B cell (primary cell): ENCODE data around the gene CHD1. TPM values are rescaled to one million over a fixed set of nuclear protein-coding genes. Genes with fewer than 3 reads are reported as not detected.

Source experiments
- ATAC-seq: fragments of 200-7000 bp; cut with Tn5 transposase; one replicate; pipeline ENCODE4 v1.10.0; 2021; ENCODE audit warnings: low read depth, mild to moderate bottlenecking, moderate number of reproducible peaks, moderate library complexity
- CTCF ChIA-PET: fragments of 350-600 bp; sonication (Branson Sonifier 250); formaldehyde crosslinking; loops from one replicate; lab custom pipeline; 2021; ENCODE audit warnings: antibody characterized with exemption, inconsistent platforms; lab: Charles Lee
- POLR2A ChIA-PET: fragments of 350-600 bp; sonication (Branson Sonifier 250); formaldehyde crosslinking; loops from one replicate; lab custom pipeline; 2021; ENCODE audit warnings: antibody characterized with exemption; lab: Charles Lee
- DNase-seq: peaks from one replicate; pipeline ENCODE4 v3.0.0; 2013
- H2AFZ ChIP-seq: 2 replicates; pipeline ENCODE4 v1.6.1; 2012; ENCODE audit warnings: mild to moderate bottlenecking, low read depth, low read length; ENCODE audit not compliant: insufficient read depth, poor library complexity, severe bottlenecking
- H3K27ac ChIP-seq, 2 donors: 1 replicate in 1 of 2; 2 replicates in 1 of 2; pipeline ENCODE4 v1.5.1; 2012 to 2013; ENCODE audit warnings: low read length in 2 of 2, mild to moderate bottlenecking in 2 of 2, moderate library complexity in 1 of 2
- H3K27me3 ChIP-seq, 4 experiments: fragments of 200-600 bp in 1 of 4; sonication (generic) in 1 of 4; replicated peaks in 1 of 4; 1 replicate in 2 of 4; 2 replicates in 2 of 4; pipeline versions ENCODE4 v1.6.1 to v1.7.0; 2013 to 2016; ENCODE audit warnings: low read length in 3 of 4, mild to moderate bottlenecking in 2 of 4, mixed read lengths in 1 of 4, moderate library complexity in 1 of 4; ENCODE audit not compliant: insufficient read depth in 4 of 4, control insufficient read depth in 3 of 4; ENCODE audit errors: control extremely low read depth in 1 of 4
- H3K36me3 ChIP-seq, 2 experiments: replicated peaks in 1 of 2; 1 replicate in 1 of 2; 2 replicates in 1 of 2; pipeline versions ENCODE4 v1.6.1 to v1.7.1; 2013; ENCODE audit warnings: low read length in 1 of 2; ENCODE audit not compliant: insufficient read depth in 2 of 2, control insufficient read depth in 1 of 2; ENCODE audit errors: control extremely low read depth in 1 of 2, extremely low read depth in 1 of 2
- H3K4me1 ChIP-seq, 2 donors: fragments of 200-600 bp in 1 of 2; sonication (generic) in 1 of 2; 1 replicate in 1 of 2; 2 replicates in 1 of 2; pipeline versions ENCODE4 v1.5.1 to v1.6.1; 2013 to 2017; ENCODE audit warnings: low read length in 2 of 2; ENCODE audit not compliant: control insufficient read depth in 2 of 2, insufficient read depth in 2 of 2
- H3K4me2 ChIP-seq: replicated peaks from 2 replicates; pipeline ENCODE3; 2012; ENCODE audit warnings: mild to moderate bottlenecking, low read depth, low read length; ENCODE audit not compliant: poor library complexity, severe bottlenecking
- H3K4me3 ChIP-seq, 5 experiments: fragments of 200-600 bp in 1 of 5; sonication (generic) in 1 of 5; 1 replicate in 3 of 5; 2 replicates in 2 of 5; pipeline versions ENCODE4 v1.5.1 to v1.7.0; 2011 to 2016; ENCODE audit warnings: low read length in 4 of 5, mild to moderate bottlenecking in 4 of 5, low read depth in 2 of 5, control low read depth in 1 of 5, moderate library complexity in 1 of 5; ENCODE audit not compliant: insufficient read depth in 1 of 5; ENCODE audit errors: control extremely low read depth in 1 of 5, extremely low read depth in 1 of 5
- H3K79me2 ChIP-seq: fragments of 200-600 bp; sonication (generic); one replicate; pipeline ENCODE4 v1.6.0; 2016; ENCODE audit warnings: low read length; ENCODE audit not compliant: control insufficient read depth, insufficient read depth
- H3K9ac ChIP-seq: fragments of 200-600 bp; sonication (generic); 2 replicates; pipeline ENCODE4 v1.6.1; 2017; ENCODE audit warnings: mild to moderate bottlenecking, low read length, moderate library complexity
- H3K9me3 ChIP-seq, 3 donors: one replicate each; pipeline versions ENCODE4 v1.6.1 to v1.7.1; 2013; ENCODE audit warnings: low read length in 2 of 3; ENCODE audit not compliant: control insufficient read depth in 2 of 3, insufficient read depth in 1 of 3; ENCODE audit errors: control extremely low read depth in 1 of 3
- H4K20me1 ChIP-seq: 2 replicates; pipeline ENCODE4 v1.6.0; 2012; ENCODE audit warnings: mild to moderate bottlenecking, low read length; ENCODE audit not compliant: insufficient read depth, control insufficient read depth, poor library complexity, severe bottlenecking
- H3K27ac Mint-ChIP-seq: one replicate; pipeline ENCODE4 v1.8.0; 2021; ENCODE audit warnings: mixed read lengths
- H3K27me3 Mint-ChIP-seq: one replicate; pipeline ENCODE4 v1.8.0; 2021; ENCODE audit warnings: mixed read lengths
- H3K4me1 Mint-ChIP-seq: one replicate; pipeline ENCODE4 v1.8.0; 2021; ENCODE audit warnings: mixed read lengths
- H3K4me3 Mint-ChIP-seq: one replicate; pipeline ENCODE4 v1.8.0; 2021; ENCODE audit warnings: mixed read lengths
- H3K9me3 Mint-ChIP-seq: one replicate; pipeline ENCODE4 v1.8.0; 2022; ENCODE audit warnings: mixed read lengths; ENCODE audit not compliant: insufficient read depth
- EZH2 ChIP-seq: IDR thresholded peaks from 2 replicates; pipeline ENCODE4 v1.6.1; 2012; ENCODE audit warnings: borderline replicate concordance, low read depth, mild to moderate bottlenecking, moderate library complexity, low read length; ENCODE audit not compliant: insufficient read depth, poor library complexity, severe bottlenecking
- WGBS: methylation state at CpG from one replicate; pipeline ENCODE4 v1.1.5; 2013; ENCODE audit warnings: missing lambda C conversion rate; ENCODE audit not compliant: insufficient coverage; 5-methylcytosine and 5-hydroxymethylcytosine counted together
- intact Hi-C: fragments of 100-400 bp; cut with micrococcal nuclease; formaldehyde crosslinking; loops from one replicate; pipeline ENCODE4 v1.10.0; 2022
- polyA plus RNA-seq: library from polyadenylated mRNA; depleted of rRNA; stranded (reverse); fragments of >200 nt; gene quantifications from 2 replicates; pipeline ENCODE4 v1.2.3, GENCODE V29; 2012
- total RNA-seq, 2 donors: library from RNA; stranded (reverse); fragments of 120-200 nt in 1 of 2; gene quantifications; 1 replicate in 1 of 2; 2 replicates in 1 of 2; pipeline versions ENCODE4 v1.2.3 to v1.2.4, GENCODE V29; 2013 to 2022
- TF ChIP-seq, protein P1 (sequence below): fragments of 200-600 bp; IDR thresholded peaks from one replicate; pipeline ENCODE4 v1.8.0; 2022; ENCODE audit warnings: antibody characterized with exemption, mild to moderate bottlenecking

The CHD1 gene
- total and polyA plus RNA-seq, 2 donors (not counting 1 experiment from before 2014, with no cell fraction given): 27.8 to 91.4 TPM

GRCh38 chr5:98810206-98810605 is 118.6 kb downstream of the CHD1 start:
- WGBS: 43% methylated on average over 2 of the region's 2 CpGs
- H2AFZ ChIP-seq: no peak overlapping the region
- CTCF ChIA-PET: interaction anchor here (1.3 kb wide), 1 partner anchor 15 kb away, joined by 3 read pairs; no protein-coding TSS in a partner anchor
- H3K36me3 ChIP-seq: no peaks in the 10 kb centered on the region
- no peaks in the 10 kb centered on the region for H3K79me2 ChIP-seq
- intact Hi-C loops: no loop called here
- H4K20me1 ChIP-seq: no peaks in the 10 kb centered on the region
- POLR2A ChIA-PET: no interaction called here
- Mint-ChIP-seq H3K9me3 (peaks cover 10% of the 10 kb centered on the region), H3K4me3 (no peak overlapping the region), H3K27ac (no peak overlapping the region), H3K4me1 (no peaks in the 10 kb centered on the region), H3K27me3 (no peaks in the 10 kb centered on the region)
- H3K9me3 ChIP-seq: peaks cover 1 to 11% (median 8%) of the 10 kb centered on the region in 3 donors
- H3K27ac ChIP-seq: no peak overlapping the region
- no peak for DNase-seq
- no peak overlapping the region for H3K4me3 ChIP-seq
- no peak overlapping the region for H3K9ac ChIP-seq
- no peak for ATAC-seq
- no peaks in the 10 kb centered on the region for H3K4me1 ChIP-seq
- H3K27me3 ChIP-seq: no peaks in the 10 kb centered on the region
- no peak for TF ChIP-seq EZH2
- TF ChIP-seq, protein P1, sequence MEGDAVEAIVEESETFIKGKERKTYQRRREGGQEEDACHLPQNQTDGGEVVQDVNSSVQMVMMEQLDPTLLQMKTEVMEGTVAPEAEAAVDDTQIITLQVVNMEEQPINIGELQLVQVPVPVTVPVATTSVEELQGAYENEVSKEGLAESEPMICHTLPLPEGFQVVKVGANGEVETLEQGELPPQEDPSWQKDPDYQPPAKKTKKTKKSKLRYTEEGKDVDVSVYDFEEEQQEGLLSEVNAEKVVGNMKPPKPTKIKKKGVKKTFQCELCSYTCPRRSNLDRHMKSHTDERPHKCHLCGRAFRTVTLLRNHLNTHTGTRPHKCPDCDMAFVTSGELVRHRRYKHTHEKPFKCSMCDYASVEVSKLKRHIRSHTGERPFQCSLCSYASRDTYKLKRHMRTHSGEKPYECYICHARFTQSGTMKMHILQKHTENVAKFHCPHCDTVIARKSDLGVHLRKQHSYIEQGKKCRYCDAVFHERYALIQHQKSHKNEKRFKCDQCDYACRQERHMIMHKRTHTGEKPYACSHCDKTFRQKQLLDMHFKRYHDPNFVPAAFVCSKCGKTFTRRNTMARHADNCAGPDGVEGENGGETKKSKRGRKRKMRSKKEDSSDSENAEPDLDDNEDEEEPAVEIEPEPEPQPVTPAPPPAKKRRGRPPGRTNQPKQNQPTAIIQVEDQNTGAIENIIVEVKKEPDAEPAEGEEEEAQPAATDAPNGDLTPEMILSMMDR: no peak
- no peak overlapping the region for H3K4me2 ChIP-seq

DNA sequence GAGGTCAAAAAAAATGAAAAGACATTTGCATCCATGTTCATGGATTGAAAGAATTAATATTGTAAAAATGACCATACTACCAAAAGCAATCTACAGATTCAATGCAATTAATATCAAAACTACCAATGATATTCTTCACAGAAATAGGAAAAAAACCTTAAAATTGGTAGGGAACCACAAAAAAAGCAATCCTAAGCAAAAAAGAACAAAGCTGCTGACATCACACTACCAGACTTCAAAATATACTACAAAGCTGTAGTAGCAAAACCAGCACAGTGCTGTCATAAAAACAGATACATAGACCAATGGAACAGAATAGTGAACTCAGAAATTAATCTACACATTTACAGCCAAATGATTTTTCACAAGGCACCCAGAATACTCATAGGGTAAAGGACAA is 121.0 kb downstream of the CHD1 start:
- Mint-ChIP-seq H3K27me3 (no peaks in the 10 kb centered on the region), H3K27ac (no peak overlapping the region), H3K4me1 (no peaks in the 10 kb centered on the region), H3K4me3 (no peak overlapping the region), H3K9me3 (peaks cover 12% of the 10 kb centered on the region)
- intact Hi-C loops: no loop called here
- Histone ChIP-seq H3K4me3 (no peak overlapping the region), H3K27me3 (no peaks in the 10 kb centered on the region), H3K9ac (no peak overlapping the region), H3K36me3 (no peaks in the 10 kb centered on the region), H3K4me2 (no peak overlapping the region), H2AFZ (no peak overlapping the region), H3K4me1 (no peaks in the 10 kb centered on the region), H3K27ac (no peak overlapping the region), H3K79me2 (no peaks in the 10 kb centered on the region), H3K9me3 (peaks cover 1 to 12% (median 11%) of the 10 kb centered on the region in 3 donors), H4K20me1 (no peaks in the 10 kb centered on the region)
- CTCF ChIA-PET: interaction anchor here (0.6 kb wide), 1 partner anchor 37 kb away, joined by 3 read pairs; no protein-coding TSS in a partner anchor
- ATAC-seq (no peak), DNase-seq (no peak)
- POLR2A ChIA-PET: no interaction called here
- TF ChIP-seq EZH2: no peak
- TF ChIP-seq, protein P1: no peak
